Natural killer cell (primary cell): ENCODE data around the gene YPEL1. TPM values are rescaled to one million over a fixed set of nuclear protein-coding genes. Genes with fewer than 3 reads are reported as not detected.

Experiments
- ATAC-seq, 3 donors: fragments of 150-1000 bp in 2 of 3; fragments of 200-7000 bp in 1 of 3; cut with Tn5 transposase; 1 replicate in 1 of 3; 2 replicates in 2 of 3; pipeline ENCODE4 v1.10.0; 2021; ENCODE audit warnings: mild to moderate bottlenecking in 2 of 3, moderate library complexity in 2 of 3
- DNase-seq, 2 donors: peaks; one replicate each; pipeline versions ENCODE4 v3.0.0 to v3.0.0-alpha.2; 2013 to 2021; ENCODE audit warnings: mixed read lengths in 1 of 2
- H3K27ac ChIP-seq: one replicate; pipeline ENCODE4 v1.5.1; 2013; ENCODE audit warnings: mild to moderate bottlenecking, low read length
- H3K27me3 ChIP-seq: one replicate; pipeline ENCODE4 v1.6.1; 2013; ENCODE audit warnings: low read length; ENCODE audit not compliant: control insufficient read depth, insufficient read depth
- H3K36me3 ChIP-seq: one replicate; pipeline ENCODE4 v1.6.1; 2013; ENCODE audit warnings: low read length; ENCODE audit not compliant: control insufficient read depth, insufficient read depth
- H3K4me1 ChIP-seq: one replicate; pipeline ENCODE4 v1.6.1; 2013; ENCODE audit warnings: low read length; ENCODE audit not compliant: control insufficient read depth, insufficient read depth
- H3K4me3 ChIP-seq: one replicate; pipeline ENCODE4 v1.5.1; 2013; ENCODE audit warnings: low read length
- H3K9me3 ChIP-seq: one replicate; pipeline ENCODE4 v1.6.1; 2013; ENCODE audit warnings: low read length; ENCODE audit not compliant: control insufficient read depth, insufficient read depth
- H3K27ac Mint-ChIP-seq, 2 donors: one replicate each; pipeline ENCODE4 v1.8.0; 2022; ENCODE audit warnings: mild to moderate bottlenecking in 2 of 2, mixed read lengths in 2 of 2, moderate library complexity in 1 of 2
- H3K27me3 Mint-ChIP-seq, 2 donors: one replicate each; pipeline ENCODE4 v1.8.0; 2022; ENCODE audit warnings: low read depth in 2 of 2, mixed read lengths in 2 of 2
- H3K36me3 Mint-ChIP-seq: one replicate; pipeline ENCODE4 v1.8.0; 2022; ENCODE audit warnings: mixed read lengths
- H3K4me1 Mint-ChIP-seq, 2 donors: one replicate each; pipeline ENCODE4 v1.8.0; 2022; ENCODE audit warnings: mixed read lengths in 2 of 2
- H3K4me3 Mint-ChIP-seq: one replicate; pipeline ENCODE4 v1.8.0; 2022; ENCODE audit warnings: mild to moderate bottlenecking, moderate library complexity, mixed read lengths
- H3K9me3 Mint-ChIP-seq, 2 donors: one replicate each; pipeline ENCODE4 v1.8.0; 2022; ENCODE audit warnings: mixed read lengths in 2 of 2
- CTCF ChIP-seq: fragments of 200-600 bp; IDR thresholded peaks from one replicate; pipeline ENCODE4 v1.8.0; 2022; ENCODE audit warnings: antibody characterized with exemption
- whole genome bisulfite sequencing: methylation state at CpG from one replicate; pipeline ENCODE4 v1.1.7; 2013; ENCODE audit warnings: missing lambda C conversion rate; ENCODE audit not compliant: insufficient coverage; 5-methylcytosine and 5-hydroxymethylcytosine counted together
- intact Hi-C: fragments of 100-400 bp; cut with micrococcal nuclease; formaldehyde crosslinking; loops from one replicate; pipeline ENCODE4 v1.14.2; 2022
- total RNA-seq, 4 donors: library from RNA; stranded (reverse); fragments of 120-200 nt in 1 of 4; gene quantifications; one replicate each; pipeline versions ENCODE4 v1.2.3 to v1.2.4, GENCODE V29; 2013 to 2022

Gene YPEL1
- total RNA-seq, 3 donors from 2014 or later (not counting 1 experiment from before 2014, with no cell fraction given), result 59.9 to 86.3 (median 68.8) TPM

- H3K36me3 Mint-ChIP-seq, result no peaks in the 10 kb centered on the region
These were observed 47.3 kb downstream of the YPEL1 start for GRCh38 chr22:21688341-21688705.

GRCh38 chr22:21687685-21688259 lies 47.8 kb downstream of the YPEL1 start:
- H3K27ac ChIP-seq, result no peak overlapping the region
- H3K36me3 ChIP-seq, result peaks cover 42% of the 10 kb centered on the region
- WGBS, result 95% methylated on average over 11 of the region's 11 CpGs
- no peak overlapping the region for H3K4me3 ChIP-seq
- H3K36me3 Mint-ChIP-seq, result no peaks in the 10 kb centered on the region
- TF ChIP-seq CTCF, result no peak
- H3K9me3 Mint-ChIP-seq, result no peaks in the 10 kb centered on the region
- H3K4me1 ChIP-seq, result peaks cover 37% of the 10 kb centered on the region
- peaks cover 12 to 31% of the 10 kb centered on the region in 2 donors for H3K4me1 Mint-ChIP-seq
- intact Hi-C loops, result no loop called here
- H3K27me3 ChIP-seq, result no peaks in the 10 kb centered on the region
- ATAC-seq, result no peak
- H3K27me3 Mint-ChIP-seq, result no peaks in the 10 kb centered on the region
- H3K27ac Mint-ChIP-seq, result peak overlapping the region; percentile 94 to 98
- no peak overlapping the region for H3K4me3 Mint-ChIP-seq
- H3K9me3 ChIP-seq, result no peaks in the 10 kb centered on the region
- no peak for DNase-seq

More at GRCh38 chr22:21688341-21688705, 47.3 kb downstream of the YPEL1 start:
- H3K27ac ChIP-seq, result peak overlapping the region; percentile 87
- peaks cover 39% of the 10 kb centered on the region for H3K36me3 ChIP-seq
- Mint-ChIP-seq H3K27me3 (no peaks in the 10 kb centered on the region), H3K4me3 (no peak overlapping the region), H3K9me3 (no peaks in the 10 kb centered on the region), H3K4me1 (peaks cover 12 to 32% of the 10 kb centered on the region in 2 donors), H3K27ac (peak overlapping the region; percentile 94 to 98)
- 85% methylated on average over 6 of the region's 6 CpGs for WGBS
- no peaks in the 10 kb centered on the region for H3K9me3 ChIP-seq
- H3K4me1 ChIP-seq, result peaks cover 35% of the 10 kb centered on the region
- H3K27me3 ChIP-seq, result no peaks in the 10 kb centered on the region
- intact Hi-C loops, result no loop called here
- DNase-seq (no peak), ATAC-seq (no peak)
- no peak overlapping the region for H3K4me3 ChIP-seq
- no peak for TF ChIP-seq CTCF

- no peak for ATAC-seq
- 96% methylated on average over 23 of the region's 23 CpGs for WGBS
- Histone ChIP-seq H3K4me3 (no peak overlapping the region), H3K4me1 (peaks cover 47% of the 10 kb centered on the region), H3K36me3 (peaks cover 50% of the 10 kb centered on the region), H3K9me3 (no peaks in the 10 kb centered on the region), H3K27ac (no peak overlapping the region), H3K27me3 (no peaks in the 10 kb centered on the region)
- H3K27me3 Mint-ChIP-seq, result no peaks in the 10 kb centered on the region
- H3K4me1 Mint-ChIP-seq, result peaks cover 16 to 40% of the 10 kb centered on the region in 2 donors
- DNase-seq, result no peak
- TF ChIP-seq CTCF, result no peak
- no peaks in the 10 kb centered on the region for H3K36me3 Mint-ChIP-seq
- H3K27ac Mint-ChIP-seq, result peak overlapping the region in 1 of 2 donors; percentile 31
- intact Hi-C loops, result no loop called here
- no peak overlapping the region for H3K4me3 Mint-ChIP-seq
- H3K9me3 Mint-ChIP-seq, result no peaks in the 10 kb centered on the region
These were observed 48.8 kb downstream of the YPEL1 start for GRCh38 chr22:21686634-21687393.
